ENCODE results near the gene ICAM4. TPM values are rescaled to one million over a fixed set of nuclear protein-coding genes. Genes with fewer than 3 reads are reported as not detected.

The ICAM4 gene
- total RNA-seq, 1 donor from 2014 or later = 0.13 TPM

- TF ChIP-seq CTCF (IDR thresholded peaks at IDR 0.05; ENCODE audit: insufficient read depth, low read length, poor library complexity, severe bottlenecking) = no peak
These were observed 16.6 kb upstream of the ICAM4 start for GRCh38 chr19:10270180-10270615.

GRCh38 chr19:10270616-10271394 lies 15.9 kb upstream of the ICAM4 start, which contains the start of gene ICAM1:
Gene ICAM1, plus strand, starts transcription at chr19:10271120. Its CDS starts 40 bp downstream, at chr19:10271160.
- Histone ChIP-seq H3K4me3 (ENCODE audit: low read depth, low read length) (peak within 1 kb of the TSS; percentile 43), H3K27me3 (ENCODE audit: control insufficient read depth, insufficient read depth, low read length) (no peaks in the 10 kb centered on the region), H3K36me3 (ENCODE audit: control insufficient read depth, insufficient read depth, low read length) (no peaks in the 10 kb centered on the region)
- no peak for TF ChIP-seq CTCF (IDR thresholded peaks at IDR 0.05; ENCODE audit: insufficient read depth, low read length, poor library complexity, severe bottlenecking)
- DNase-seq (ENCODE audit: low read depth) = no peak

More at GRCh38 chr19:10270180-10270615, 16.6 kb upstream of the ICAM4 start:
- Histone ChIP-seq H3K27me3 (ENCODE audit: control insufficient read depth, insufficient read depth, low read length) (no peaks in the 10 kb centered on the region), H3K36me3 (ENCODE audit: control insufficient read depth, insufficient read depth, low read length) (no peaks in the 10 kb centered on the region), H3K4me3 (ENCODE audit: low read depth, low read length) (peak overlapping the region; percentile 43)
- no peak for DNase-seq (ENCODE audit: low read depth)

GRCh38 chr19:10271543-10272086 lies 15.1 kb upstream of the ICAM4 start:
- Histone ChIP-seq H3K4me3 (ENCODE audit: low read depth, low read length) (peak overlapping the region; percentile 43), H3K27me3 (ENCODE audit: control insufficient read depth, insufficient read depth, low read length) (no peaks in the 10 kb centered on the region), H3K36me3 (ENCODE audit: control insufficient read depth, insufficient read depth, low read length) (no peaks in the 10 kb centered on the region)
- DNase-seq (ENCODE audit: low read depth) = no peak
- no peak for TF ChIP-seq CTCF (IDR thresholded peaks at IDR 0.05; ENCODE audit: insufficient read depth, low read length, poor library complexity, severe bottlenecking)

GRCh38 chr19:10274589-10274988 lies 12.2 kb upstream of the ICAM4 start:
- H3K27me3 ChIP-seq (ENCODE audit: control insufficient read depth, insufficient read depth, low read length) = no peaks in the 10 kb centered on the region
- H3K36me3 ChIP-seq (ENCODE audit: control insufficient read depth, insufficient read depth, low read length) = no peaks in the 10 kb centered on the region
- DNase-seq (ENCODE audit: low read depth) = no peak
- no peak overlapping the region for H3K4me3 ChIP-seq (ENCODE audit: low read depth, low read length)
- TF ChIP-seq CTCF (IDR thresholded peaks at IDR 0.05; ENCODE audit: insufficient read depth, low read length, poor library complexity, severe bottlenecking) = no peak

- no peaks in the 10 kb centered on the region for H3K27me3 ChIP-seq (ENCODE audit: control insufficient read depth, insufficient read depth, low read length)
- no peak overlapping the region for H3K4me3 ChIP-seq (ENCODE audit: low read depth, low read length)
- DNase-seq (ENCODE audit: low read depth) = no peak
- H3K36me3 ChIP-seq (ENCODE audit: control insufficient read depth, insufficient read depth, low read length) = no peaks in the 10 kb centered on the region
- TF ChIP-seq CTCF (IDR thresholded peaks at IDR 0.05; ENCODE audit: insufficient read depth, low read length, poor library complexity, severe bottlenecking) = no peak
These were observed 8.8 kb upstream of the ICAM4 start for GRCh38 chr19:10277795-10278589.
